Esophagus squamous epithelium (tissue), 5 donors: Measurements from ENCODE around the gene PROCA1. TPM values are rescaled to one million over a fixed set of nuclear protein-coding genes. Genes with fewer than 3 reads are reported as not detected.

ENCODE experiments used
- DNase-seq: peaks from one replicate; lab custom pipeline; 2025; lab: John Stamatoyannopoulos, UW
- H3K27ac ChIP-seq, 4 donors: fragments of 200-600 bp; sonication (generic); one replicate each; pipeline ENCODE4 v1.5.1; 2016 to 2019; ENCODE audit warnings: mild to moderate bottlenecking in 1 of 4
- H3K27me3 ChIP-seq, 4 donors: fragments of 200-600 bp; sonication (generic); 1 replicate in 3 of 4; 2 replicates in 1 of 4; pipeline versions ENCODE4 v1.5.1 to v1.6.0; 2017 to 2021; ENCODE audit warnings: antibody characterized with exemption in 1 of 4
- H3K36me3 ChIP-seq, 3 donors: fragments of 200-600 bp; sonication (generic); one replicate each; pipeline ENCODE4 v1.5.1; 2016 to 2019
- H3K4me1 ChIP-seq, 3 donors: fragments of 200-600 bp; sonication (generic); one replicate each; pipeline ENCODE4 v1.5.1; 2017 to 2019
- H3K4me3 ChIP-seq, 4 donors: fragments of 200-600 bp; sonication (generic); 1 replicate in 3 of 4; 2 replicates in 1 of 4; pipeline ENCODE4 v1.5.1; 2016 to 2019; ENCODE audit warnings: mild to moderate bottlenecking in 2 of 4, moderate library complexity in 1 of 4
- H3K9me3 ChIP-seq, 3 donors: fragments of 200-600 bp; sonication (generic); one replicate each; pipeline ENCODE4 v1.5.1; 2016 to 2019
- CTCF ChIP-seq, 6 experiments: fragments of 450-650 bp in 4 of 6; fragments of 200-600 bp in 2 of 6; sonication (generic) in 2 of 6; IDR thresholded peaks; one replicate each; pipeline ENCODE4 v1.5.1; 2016 to 2019; ENCODE audit warnings: antibody characterized with exemption in 6 of 6, mild to moderate bottlenecking in 4 of 6, moderate library complexity in 4 of 6
- POLR2A ChIP-seq, 4 donors: fragments of 450-650 bp; IDR thresholded peaks; one replicate each; pipeline ENCODE4 v1.6.1; 2017; ENCODE audit warnings: antibody characterized with exemption in 4 of 4, mild to moderate bottlenecking in 4 of 4, moderate library complexity in 3 of 4
- WGBS, 2 donors: methylation state at CpG; one replicate each; pipeline ENCODE4 v1.1.5; 2018; 5-methylcytosine and 5-hydroxymethylcytosine counted together
- intact Hi-C: fragments of 100-400 bp; cut with DNase I; formaldehyde crosslinking; loops from one replicate; pipeline ENCODE4 v1.15.0; 2022
- total RNA-seq, 4 donors: library from RNA; depleted of rRNA; stranded (reverse); fragments of >200 nt; gene quantifications; one replicate each; pipeline ENCODE4 v1.1.0, GENCODE V29; 2016
- donor health status: DM: yes; HTN: yes; CAD: no.

PROCA1 gene
- total RNA-seq, 4 donors from 2014 or later, result 0.48 to 1.1 (median 0.64) TPM; not detected in 1

GRCh38 chr17:28715217-28715616, 3.5 kb upstream of the PROCA1 start:
- intact Hi-C loops, result no loop called here
- Histone ChIP-seq H3K36me3 (peaks cover 0 to 25% (median 0%) of the 10 kb centered on the region in 3 donors), H3K27ac (no peak overlapping the region), H3K27me3 (peaks cover 0 to 15% (median 0%) of the 10 kb centered on the region in 4 donors), H3K4me3 (no peak overlapping the region), H3K9me3 (no peaks in the 10 kb centered on the region), H3K4me1 (peaks cover 25 to 64% (median 31%) of the 10 kb centered on the region in 3 donors)
- WGBS, 2 donors, result 90 to 93% methylated on average over 1 to 2 of the region's 2 CpGs
- DNase-seq, result no peak
- TF ChIP-seq CTCF (IDR thresholded peaks at IDR 0.05), result no peak
- no peak for TF ChIP-seq POLR2A (IDR thresholded peaks at IDR 0.05)

- H3K36me3 ChIP-seq, result peaks cover 0 to 25% (median 0%) of the 10 kb centered on the region in 3 donors
- H3K27ac ChIP-seq, result no peak overlapping the region
- no peak overlapping the region for H3K4me3 ChIP-seq
- peaks cover 0 to 15% (median 0%) of the 10 kb centered on the region in 4 donors for H3K27me3 ChIP-seq
- DNase-seq, result no peak
- 87 to 93% methylated on average over 2 to 3 of the region's 3 CpGs for WGBS, 2 donors
- H3K9me3 ChIP-seq, result no peaks in the 10 kb centered on the region
- no peak for TF ChIP-seq POLR2A (IDR thresholded peaks at IDR 0.05)
- no peak for TF ChIP-seq CTCF (IDR thresholded peaks at IDR 0.05)
- peaks cover 29 to 72% (median 34%) of the 10 kb centered on the region in 3 donors for H3K4me1 ChIP-seq
- intact Hi-C loops, result no loop called here
These were observed 2.6 kb upstream of the PROCA1 start for GRCh38 chr17:28714281-28714680.

- H3K4me3 ChIP-seq, result no peak overlapping the region
- TF ChIP-seq CTCF (IDR thresholded peaks at IDR 0.05) (no peak), POLR2A (IDR thresholded peaks at IDR 0.05) (no peak)
- H3K27ac ChIP-seq, result peak overlapping the region in 1 of 4 donors; percentile 88
- intact Hi-C loops, result no loop called here
- no peaks in the 10 kb centered on the region for H3K9me3 ChIP-seq
- peaks cover 0 to 13% (median 0%) of the 10 kb centered on the region in 4 donors for H3K27me3 ChIP-seq
- DNase-seq, result no peak
- 68 to 77% methylated on average over 4 to 7 of the region's 7 CpGs for WGBS, 2 donors
- peaks cover 15 to 63% (median 27%) of the 10 kb centered on the region in 3 donors for H3K4me1 ChIP-seq
- H3K36me3 ChIP-seq, result peaks cover 0 to 25% (median 0%) of the 10 kb centered on the region in 3 donors
These were observed 1.2 kb upstream of the PROCA1 start for GRCh38 chr17:28712705-28713415.

- intact Hi-C loops, result no loop called here
These were observed 480 bp upstream of the PROCA1 start for GRCh38 chr17:28712032-28712704.

More at GRCh38 chr17:28712032-28712704, 480 bp upstream of the PROCA1 start:
- 44 to 72% methylated on average over 3 to 17 of the region's 34 CpGs for WGBS, 2 donors
- H3K4me1 ChIP-seq, result peaks cover 15 to 56% (median 20%) of the 10 kb centered on the region in 3 donors
- no peaks in the 10 kb centered on the region for H3K9me3 ChIP-seq
- peaks cover 0 to 6% (median 0%) of the 10 kb centered on the region in 4 donors for H3K27me3 ChIP-seq
- DNase-seq, result no peak
- H3K36me3 ChIP-seq, result peaks cover 0 to 25% (median 0%) of the 10 kb centered on the region in 3 donors
- TF ChIP-seq CTCF (IDR thresholded peaks at IDR 0.05) (no peak), POLR2A (IDR thresholded peaks at IDR 0.05) (no peak)
- peak overlapping the region; percentile 88 to 92 (median 90) for H3K27ac ChIP-seq
- peak overlapping the region; percentile 56 to 79 (median 72) for H3K4me3 ChIP-seq
